Tibial nerve (tissue), 4 donors: ENCODE data around the gene POF1B.

Source experiments
- CTCF ChIP-seq, 5 experiments: fragments of 200-600 bp in 3 of 5; fragments of 450-650 bp in 2 of 5; sonication (generic) in 3 of 5; IDR thresholded peaks; one replicate each; pipeline ENCODE4 v1.5.1; 2016 to 2019; ENCODE audit warnings: antibody characterized with exemption in 5 of 5, mild to moderate bottlenecking in 3 of 5, moderate library complexity in 2 of 5
- EP300 ChIP-seq, 2 donors: sonication (generic); formaldehyde crosslinking; IDR thresholded peaks; one replicate each; pipeline ENCODE4 v1.6.1; 2017; ENCODE audit warnings: antibody characterized with exemption in 2 of 2, mild to moderate bottlenecking in 1 of 2
- POLR2A ChIP-seq, 2 donors: fragments of 450-650 bp; IDR thresholded peaks; one replicate each; pipeline ENCODE4 v1.6.1; 2017; ENCODE audit warnings: antibody characterized with exemption in 2 of 2, mild to moderate bottlenecking in 2 of 2, moderate library complexity in 2 of 2

- no peak for TF ChIP-seq CTCF (IDR thresholded peaks at IDR 0.05)
- TF ChIP-seq POLR2A (IDR thresholded peaks at IDR 0.05), result no peak
- no peak for TF ChIP-seq EP300 (IDR thresholded peaks at IDR 0.05)
Observed at GRCh38 chrX:85378461-85378860, 1.0 kb downstream of the POF1B start.
